GM19395 (cell line): ENCODE measurements around the gene PDK4.

ENCODE experiments used
- ATAC-seq: cut with Tn5 transposase; IDR thresholded peaks from one replicate; pipeline ENCODE4 v1.9.1; 2021; ENCODE audit warnings: mild to moderate bottlenecking, moderate library complexity; ENCODE audit not compliant: unreplicated experiment

The PDK4 gene

GRCh38 chr7:95535662-95536061, 60.7 kb downstream of the PDK4 start:
- ATAC-seq: no peak

- ATAC-seq: no peak
Observed at GRCh38 chr7:95534796-95535195, 61.5 kb downstream of the PDK4 start.
